ENCODE results near the gene BPIFA1.

GRCh38 chr20:33203444-33203843 is 32.4 kb upstream of the BPIFA1 start:
- TF ChIP-seq CTCF (conservative IDR thresholded peaks at IDR 0.05; ENCODE audit: low read depth, low read length): no peak
- TF ChIP-seq EZH2 (IDR thresholded peaks at IDR 0.05; ENCODE audit: low read length, unreplicated experiment): no peak

Data from PC-3 (cell line).